GM20000 (cell line): ENCODE results near the gene GATAD2A.
"Not testable (repeated sequence)": the region's sequence is repeated elsewhere in the genome, so short reads cannot be mapped to it uniquely, and the experiment has no call there.

Experiments
- DNase-seq: peaks from one replicate; pipeline ENCODE4 v3.0.0; 2012; ENCODE audit warnings: low spot score
- CTCF ChIP-seq: IDR thresholded peaks from 2 replicates; pipeline ENCODE4 v1.5.1; 2012; ENCODE audit warnings: mild to moderate bottlenecking, control low read depth; ENCODE audit errors: extremely low read depth, missing control alignments

Gene GATAD2A

DNA sequence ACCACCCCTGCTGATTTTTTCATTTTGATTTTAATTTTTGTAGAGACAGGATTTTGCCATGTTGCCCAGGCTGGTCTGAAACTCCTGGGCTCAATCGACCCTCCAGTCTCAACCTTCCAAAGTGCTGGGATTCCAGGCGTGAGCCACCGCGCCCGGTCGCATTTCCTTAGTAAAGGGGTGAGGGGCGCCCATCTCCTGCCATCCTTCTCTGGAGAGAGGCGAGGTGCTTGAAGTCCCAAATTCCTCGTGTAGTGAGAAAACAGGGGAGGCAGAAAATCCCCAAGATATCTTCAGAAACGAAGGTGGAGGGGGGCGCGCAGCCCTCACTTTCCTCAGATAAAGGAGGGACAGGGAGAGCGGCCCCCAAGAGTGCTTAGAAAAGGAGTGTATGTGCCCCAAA, 21.0 kb upstream of the GATAD2A start:
- DNase-seq = no peak
- TF ChIP-seq CTCF = no peak

DNA sequence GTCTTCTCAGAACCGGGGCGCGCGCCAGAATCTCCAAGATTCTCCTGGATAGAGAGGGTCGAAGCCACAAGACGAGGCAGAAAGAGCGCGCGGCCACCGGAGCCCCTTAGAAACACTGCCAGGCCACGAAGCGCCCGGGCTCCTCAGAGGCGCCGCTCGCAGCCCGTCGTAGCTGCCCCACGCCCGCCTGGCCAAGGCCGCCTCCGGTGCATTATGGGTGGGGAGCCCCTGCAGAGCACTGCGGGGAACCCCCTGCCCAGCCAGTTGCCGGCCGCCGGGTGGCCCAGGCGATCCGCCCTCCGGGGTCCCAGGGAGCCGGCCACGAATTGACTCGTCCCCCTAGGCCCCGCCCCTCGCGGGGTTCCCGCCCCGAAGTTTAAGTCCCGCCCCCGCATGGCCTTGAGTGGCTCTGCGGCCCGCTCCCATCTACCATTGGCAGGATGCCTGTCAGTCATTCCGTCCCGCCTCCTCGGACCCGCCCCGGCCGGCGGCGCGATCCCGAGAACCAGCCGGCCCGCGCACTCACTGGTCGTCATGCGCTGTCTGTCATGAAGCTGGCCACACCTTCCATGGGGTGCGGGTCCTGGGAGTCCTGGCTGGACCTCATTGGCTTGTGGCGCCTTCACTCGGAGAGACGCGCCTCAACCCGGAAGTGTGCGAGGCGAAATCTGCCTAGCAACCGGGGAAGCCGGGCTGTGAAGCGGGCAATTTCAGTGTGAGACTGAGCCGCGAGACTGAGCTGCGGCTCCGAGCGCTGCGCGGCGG, 20.2 kb upstream of the GATAD2A start:
- TF ChIP-seq CTCF = no peak
- peak; percentile 98 for DNase-seq

DNA sequence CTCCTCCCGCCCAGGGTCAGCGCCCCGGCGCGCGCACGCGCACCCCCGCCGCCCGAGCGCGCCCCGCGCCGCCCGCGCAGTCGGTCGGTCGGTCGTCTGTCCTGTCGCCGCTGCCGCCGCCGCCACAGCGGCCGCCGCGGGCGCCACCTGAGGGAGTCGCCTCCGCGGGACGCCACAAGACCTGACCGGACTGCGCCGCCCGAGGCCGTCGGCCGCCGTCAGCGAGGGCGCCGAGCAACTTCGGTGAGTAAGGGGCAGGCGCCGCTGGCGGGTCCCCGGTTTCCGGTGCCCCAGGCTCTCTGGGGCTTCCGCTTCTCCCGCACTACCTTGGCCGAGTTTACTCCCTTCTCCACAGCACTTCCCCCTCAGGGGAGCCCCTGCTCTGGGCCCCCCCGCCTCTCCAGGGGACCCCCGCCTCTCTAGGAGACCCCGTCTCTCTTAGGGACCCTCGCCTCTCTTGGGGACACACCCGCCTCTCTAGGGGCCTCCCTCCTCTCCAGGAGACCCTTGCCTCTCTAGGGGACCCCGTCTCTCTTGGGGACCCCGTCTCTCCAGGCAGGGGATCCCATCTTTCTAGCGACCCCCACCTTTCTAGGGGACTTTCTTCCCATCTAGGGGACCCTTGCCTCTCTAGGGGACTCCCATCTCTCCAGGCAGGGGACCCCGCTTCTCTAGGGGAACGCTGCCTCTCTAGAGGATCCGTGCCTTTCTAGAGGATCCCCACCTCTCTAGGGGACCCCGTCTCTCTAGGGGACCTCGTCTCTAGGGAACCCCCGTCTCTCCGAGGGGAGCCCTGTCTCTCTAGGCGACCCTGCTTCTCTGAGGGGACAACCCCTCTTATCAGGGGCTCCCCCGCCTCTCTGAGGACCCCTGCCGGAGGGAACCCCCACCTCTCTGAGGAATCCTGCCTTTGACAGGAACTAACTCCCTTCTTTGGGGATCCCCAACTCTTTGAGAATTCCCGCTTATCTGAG, 19.3 kb upstream of the GATAD2A start:
- no peak for TF ChIP-seq CTCF
- no peak for DNase-seq

DNA sequence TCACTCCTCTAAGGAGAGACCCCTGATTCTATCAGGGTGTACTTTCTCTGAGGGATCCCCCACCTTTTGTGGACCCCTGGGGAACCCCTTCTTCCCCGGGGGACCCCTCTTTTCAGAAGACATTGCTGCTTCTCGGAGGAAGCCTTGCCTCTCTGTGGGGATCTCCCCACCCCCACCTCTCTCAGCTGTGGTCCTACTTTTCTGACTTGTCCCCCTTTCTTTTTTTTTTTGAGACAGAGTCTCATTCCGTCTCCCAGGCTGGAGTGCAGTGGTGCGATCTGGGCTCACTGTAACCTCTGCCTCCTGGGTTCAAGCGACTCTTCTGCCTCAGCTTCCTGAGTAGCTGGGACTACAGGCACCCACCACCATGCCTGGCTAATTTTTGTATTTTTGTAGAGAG, 18.4 kb upstream of the GATAD2A start:
- no peak for DNase-seq
- no peak for TF ChIP-seq CTCF

- DNase-seq = no peak
- TF ChIP-seq CTCF = no peak
Observed at GRCh38 chr19:19388568-19389555, 16.6 kb upstream of the GATAD2A start.

DNA sequence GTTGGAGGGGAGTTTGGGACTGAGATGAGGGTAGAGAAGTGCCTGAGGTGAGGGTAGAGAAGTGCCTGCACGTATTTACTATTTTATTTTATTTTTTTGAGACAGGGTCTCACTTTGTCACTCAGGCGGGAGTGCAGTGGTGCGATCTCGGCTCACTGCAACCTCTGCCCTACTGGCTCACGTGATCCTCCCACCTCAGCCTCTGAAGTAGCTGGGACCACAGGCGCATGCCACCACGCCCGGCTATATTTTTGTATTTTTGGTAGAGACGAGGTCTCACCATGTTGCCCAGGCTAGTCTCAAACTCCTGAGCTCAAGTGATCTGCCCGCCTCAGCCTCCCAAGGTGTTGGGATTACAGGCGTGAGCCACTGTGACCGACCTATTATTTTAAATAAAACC, 15.8 kb upstream of the GATAD2A start:
- not testable (repeated sequence) for DNase-seq

GRCh38 chr19:19394333-19394732, 11.1 kb upstream of the GATAD2A start:
- DNase-seq = not testable (repeated sequence)
